Liver (tissue), 9 donors: Measurements from ENCODE around the gene C2orf66. TPM values are rescaled to one million over a fixed set of nuclear protein-coding genes. Genes with fewer than 3 reads are reported as not detected.

ENCODE experiments used
- DNase-seq: peaks from one replicate; pipeline ENCODE4 v3.0.0-alpha.2; 2017; ENCODE audit warnings: low spot score
- H3K27ac ChIP-seq, 2 donors: one replicate each; pipeline ENCODE4 v1.7.0; 2013; ENCODE audit warnings: inconsistent platforms in 2 of 2, low read length in 2 of 2, control low read depth in 1 of 2, low read depth in 1 of 2, mild to moderate bottlenecking in 1 of 2
- H3K27me3 ChIP-seq, 4 donors: one replicate each; pipeline versions ENCODE4 v1.6.1 to v1.7.0; 2013; ENCODE audit warnings: low read length in 3 of 4, inconsistent platforms in 1 of 4, mild to moderate bottlenecking in 1 of 4, moderate library complexity in 1 of 4; ENCODE audit not compliant: control insufficient read depth in 4 of 4, insufficient read depth in 4 of 4
- H3K36me3 ChIP-seq, 4 donors: one replicate each; pipeline versions ENCODE4 v1.6.1 to v1.7.0; 2013; ENCODE audit warnings: low read length in 3 of 4, mild to moderate bottlenecking in 3 of 4, low read depth in 1 of 4, moderate library complexity in 1 of 4; ENCODE audit not compliant: control insufficient read depth in 4 of 4, insufficient read depth in 3 of 4
- H3K4me1 ChIP-seq, 4 donors: one replicate each; pipeline versions ENCODE4 v1.6.1 to v1.7.0; 2013; ENCODE audit warnings: low read length in 3 of 4, mild to moderate bottlenecking in 3 of 4, moderate library complexity in 1 of 4; ENCODE audit not compliant: control insufficient read depth in 4 of 4, insufficient read depth in 4 of 4
- H3K4me3 ChIP-seq, 3 donors: one replicate each; pipeline versions ENCODE4 v1.6.1 to v1.7.0; 2013; ENCODE audit warnings: low read length in 3 of 3, control low read depth in 1 of 3, low read depth in 1 of 3, mild to moderate bottlenecking in 1 of 3
- H3K9ac ChIP-seq, 2 donors: one replicate each; pipeline ENCODE4 v1.7.0; 2013; ENCODE audit warnings: low read length in 2 of 2, mild to moderate bottlenecking in 2 of 2, moderate library complexity in 2 of 2, control low read depth in 1 of 2, low read depth in 1 of 2
- H3K9me3 ChIP-seq, 4 donors: one replicate each; pipeline versions ENCODE4 v1.6.1 to v1.7.0; 2013; ENCODE audit warnings: low read length in 3 of 4; ENCODE audit not compliant: control insufficient read depth in 4 of 4
- EGR1 ChIP-seq, 2 donors: IDR thresholded peaks; 2 replicates each; pipeline ENCODE4 v1.6.1; 2016 to 2018; ENCODE audit warnings: antibody characterized with exemption in 2 of 2, low read depth in 2 of 2
- FOXA1 ChIP-seq: IDR thresholded peaks from 2 replicates; pipeline ENCODE4 v1.6.1; 2016; ENCODE audit warnings: antibody characterized with exemption
- FOXA2 ChIP-seq: IDR thresholded peaks from 2 replicates; pipeline ENCODE4 v1.6.1; 2016; ENCODE audit warnings: antibody characterized with exemption
- GABPA ChIP-seq, 2 donors: IDR thresholded peaks in 1 of 2; conservative IDR thresholded peaks in 1 of 2; 2 replicates each; pipeline ENCODE4 v1.6.1; 2016; ENCODE audit warnings: antibody characterized with exemption in 2 of 2, mild to moderate bottlenecking in 1 of 2, moderate library complexity in 1 of 2
- HNF4A ChIP-seq, 2 donors: conservative IDR thresholded peaks; 2 replicates each; pipeline ENCODE4 v1.6.1; 2016; ENCODE audit warnings: antibody characterized with exemption in 2 of 2, mild to moderate bottlenecking in 2 of 2
- HNF4G ChIP-seq: IDR thresholded peaks from 2 replicates; pipeline ENCODE4 v1.6.1; 2016; ENCODE audit warnings: antibody characterized with exemption
- JUND ChIP-seq, 2 donors: IDR thresholded peaks; 2 replicates each; pipeline ENCODE4 v1.6.1; 2016; ENCODE audit warnings: antibody characterized with exemption in 2 of 2
- NR2F2 ChIP-seq: IDR thresholded peaks from 2 replicates; pipeline ENCODE4 v1.6.1; 2016; ENCODE audit warnings: antibody characterized with exemption
- RAD21 ChIP-seq, 2 donors: IDR thresholded peaks; 2 replicates each; pipeline ENCODE4 v1.6.1; 2016; ENCODE audit warnings: antibody characterized with exemption in 2 of 2, mild to moderate bottlenecking in 2 of 2
- RXRA ChIP-seq, 2 donors: IDR thresholded peaks; 2 replicates each; pipeline ENCODE4 v1.6.1; 2017 to 2018; ENCODE audit warnings: antibody characterized with exemption in 2 of 2, mild to moderate bottlenecking in 1 of 2
- SP1 ChIP-seq: IDR thresholded peaks from 2 replicates; pipeline ENCODE4 v1.6.1; 2018; ENCODE audit warnings: antibody characterized with exemption, mild to moderate bottlenecking
- YY1 ChIP-seq: IDR thresholded peaks from 2 replicates; pipeline ENCODE4 v1.6.1; 2016; ENCODE audit warnings: antibody characterized with exemption, mild to moderate bottlenecking
- WGBS: extraction: QIAGEN DNeasy Blood & Tissue Kit; methylation state at CpG from one replicate; pipeline ENCODE4 v1.1.7; 2013; 5-methylcytosine and 5-hydroxymethylcytosine counted together
- polyA plus RNA-seq, 2 donors: library from polyadenylated mRNA; stranded (reverse) in 1 of 2; unstranded in 1 of 2; fragments of 200-250 nt in 1 of 2; fragments of >200 nt in 1 of 2; fragmentation: Nextera tagmentation in 1 of 2; extraction: Ambion mirVana in 1 of 2; gene quantifications; one replicate each; pipeline versions ENCODE4 v1.2.1 to v1.2.3, GENCODE V29; 2013 to 2015
- total RNA-seq, 2 donors: library from RNA; depleted of rRNA; stranded (reverse); fragments of >200 nt; gene quantifications; one replicate each; pipeline ENCODE4 v1.2.3, GENCODE V29; 2014
- TF ChIP-seq, protein P1 (sequence below): IDR thresholded peaks from 2 replicates; pipeline ENCODE4 v1.6.1; 2016; ENCODE audit warnings: antibody characterized with exemption, mild to moderate bottlenecking
- TF ChIP-seq, protein P2 (sequence below): fragments of 150-350 bp; IDR thresholded peaks from 2 replicates; pipeline ENCODE4 v1.5.1; 2017; ENCODE audit warnings: improper control_type of control experiment, low read depth, low read length; ENCODE audit not compliant: missing input control
- TF ChIP-seq, protein P3 (sequence below): IDR thresholded peaks from 2 replicates; pipeline ENCODE4 v1.6.1; 2016; ENCODE audit warnings: antibody characterized with exemption
- TF ChIP-seq, protein P4 (sequence below): IDR thresholded peaks from 2 replicates; pipeline ENCODE4 v1.6.1; 2016; ENCODE audit warnings: antibody characterized with exemption
- donor health status: healthy.
- donor health status: healthy.
- donor health status: healthy.
- donor health status: healthy.
- donor health status: healthy.

The C2orf66 gene
- total and polyA plus RNA-seq, 4 donors: not detected

DNA sequence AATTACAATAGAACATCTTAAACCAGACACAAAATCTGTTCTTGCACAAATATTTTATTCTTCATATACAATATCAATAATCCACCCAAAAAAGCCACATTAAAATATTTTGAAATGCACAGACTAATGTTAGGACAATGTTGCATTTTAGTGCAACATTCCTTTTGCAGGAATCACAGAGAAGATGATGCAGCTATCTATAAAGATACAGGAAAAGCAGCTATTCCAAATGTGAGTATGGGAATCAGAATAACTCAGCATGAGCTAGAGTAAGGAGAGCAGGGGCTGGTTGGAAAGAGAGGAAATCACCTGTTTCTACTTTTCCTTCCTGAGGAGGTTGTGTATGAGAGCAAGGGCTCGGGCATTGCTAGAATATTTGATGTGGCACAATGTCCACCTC, 4.8 kb downstream of the C2orf66 start (continued):
- TF ChIP-seq, protein P1, sequence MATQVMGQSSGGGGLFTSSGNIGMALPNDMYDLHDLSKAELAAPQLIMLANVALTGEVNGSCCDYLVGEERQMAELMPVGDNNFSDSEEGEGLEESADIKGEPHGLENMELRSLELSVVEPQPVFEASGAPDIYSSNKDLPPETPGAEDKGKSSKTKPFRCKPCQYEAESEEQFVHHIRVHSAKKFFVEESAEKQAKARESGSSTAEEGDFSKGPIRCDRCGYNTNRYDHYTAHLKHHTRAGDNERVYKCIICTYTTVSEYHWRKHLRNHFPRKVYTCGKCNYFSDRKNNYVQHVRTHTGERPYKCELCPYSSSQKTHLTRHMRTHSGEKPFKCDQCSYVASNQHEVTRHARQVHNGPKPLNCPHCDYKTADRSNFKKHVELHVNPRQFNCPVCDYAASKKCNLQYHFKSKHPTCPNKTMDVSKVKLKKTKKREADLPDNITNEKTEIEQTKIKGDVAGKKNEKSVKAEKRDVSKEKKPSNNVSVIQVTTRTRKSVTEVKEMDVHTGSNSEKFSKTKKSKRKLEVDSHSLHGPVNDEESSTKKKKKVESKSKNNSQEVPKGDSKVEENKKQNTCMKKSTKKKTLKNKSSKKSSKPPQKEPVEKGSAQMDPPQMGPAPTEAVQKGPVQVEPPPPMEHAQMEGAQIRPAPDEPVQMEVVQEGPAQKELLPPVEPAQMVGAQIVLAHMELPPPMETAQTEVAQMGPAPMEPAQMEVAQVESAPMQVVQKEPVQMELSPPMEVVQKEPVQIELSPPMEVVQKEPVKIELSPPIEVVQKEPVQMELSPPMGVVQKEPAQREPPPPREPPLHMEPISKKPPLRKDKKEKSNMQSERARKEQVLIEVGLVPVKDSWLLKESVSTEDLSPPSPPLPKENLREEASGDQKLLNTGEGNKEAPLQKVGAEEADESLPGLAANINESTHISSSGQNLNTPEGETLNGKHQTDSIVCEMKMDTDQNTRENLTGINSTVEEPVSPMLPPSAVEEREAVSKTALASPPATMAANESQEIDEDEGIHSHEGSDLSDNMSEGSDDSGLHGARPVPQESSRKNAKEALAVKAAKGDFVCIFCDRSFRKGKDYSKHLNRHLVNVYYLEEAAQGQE: no peak

DNA sequence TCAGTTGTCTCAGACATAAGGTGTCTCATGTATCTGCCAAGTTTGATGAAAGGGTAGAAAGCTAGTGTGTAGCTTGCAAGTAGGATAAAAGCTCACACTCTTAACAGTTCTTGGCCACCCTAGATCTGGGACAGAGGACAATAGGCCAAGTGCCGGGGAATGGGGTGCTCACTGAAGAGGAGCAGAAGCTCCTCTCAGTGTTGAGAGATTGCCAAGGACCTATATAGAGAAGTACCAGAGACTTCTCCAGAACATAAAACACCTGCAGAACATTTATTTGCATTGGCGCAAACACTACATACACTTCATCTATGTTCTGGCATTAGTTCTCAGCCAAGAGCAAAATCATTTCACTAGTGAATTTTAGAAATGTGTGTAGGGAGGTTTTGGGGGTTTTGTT, 6.8 kb downstream of the C2orf66 start:
- no peak overlapping the region for H3K27ac ChIP-seq
- TF ChIP-seq GABPA (IDR thresholded peaks at IDR 0.05 in 1 of 2, conservative IDR thresholded peaks at IDR 0.05 in 1 of 2) (no peak), RXRA (IDR thresholded peaks at IDR 0.05) (no peak), EGR1 (IDR thresholded peaks at IDR 0.05; ENCODE audit: low read depth in 2 of 2) (no peak), YY1 (no peak), JUND (IDR thresholded peaks at IDR 0.05) (no peak), NR2F2 (no peak), FOXA2 (no peak), SP1 (no peak), FOXA1 (no peak)
- TF ChIP-seq, protein P2, sequence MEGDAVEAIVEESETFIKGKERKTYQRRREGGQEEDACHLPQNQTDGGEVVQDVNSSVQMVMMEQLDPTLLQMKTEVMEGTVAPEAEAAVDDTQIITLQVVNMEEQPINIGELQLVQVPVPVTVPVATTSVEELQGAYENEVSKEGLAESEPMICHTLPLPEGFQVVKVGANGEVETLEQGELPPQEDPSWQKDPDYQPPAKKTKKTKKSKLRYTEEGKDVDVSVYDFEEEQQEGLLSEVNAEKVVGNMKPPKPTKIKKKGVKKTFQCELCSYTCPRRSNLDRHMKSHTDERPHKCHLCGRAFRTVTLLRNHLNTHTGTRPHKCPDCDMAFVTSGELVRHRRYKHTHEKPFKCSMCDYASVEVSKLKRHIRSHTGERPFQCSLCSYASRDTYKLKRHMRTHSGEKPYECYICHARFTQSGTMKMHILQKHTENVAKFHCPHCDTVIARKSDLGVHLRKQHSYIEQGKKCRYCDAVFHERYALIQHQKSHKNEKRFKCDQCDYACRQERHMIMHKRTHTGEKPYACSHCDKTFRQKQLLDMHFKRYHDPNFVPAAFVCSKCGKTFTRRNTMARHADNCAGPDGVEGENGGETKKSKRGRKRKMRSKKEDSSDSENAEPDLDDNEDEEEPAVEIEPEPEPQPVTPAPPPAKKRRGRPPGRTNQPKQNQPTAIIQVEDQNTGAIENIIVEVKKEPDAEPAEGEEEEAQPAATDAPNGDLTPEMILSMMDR: no peak
- TF ChIP-seq, protein P3, sequence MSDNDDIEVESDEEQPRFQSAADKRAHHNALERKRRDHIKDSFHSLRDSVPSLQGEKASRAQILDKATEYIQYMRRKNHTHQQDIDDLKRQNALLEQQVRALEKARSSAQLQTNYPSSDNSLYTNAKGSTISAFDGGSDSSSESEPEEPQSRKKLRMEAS: no peak
- TF ChIP-seq, protein P4, sequence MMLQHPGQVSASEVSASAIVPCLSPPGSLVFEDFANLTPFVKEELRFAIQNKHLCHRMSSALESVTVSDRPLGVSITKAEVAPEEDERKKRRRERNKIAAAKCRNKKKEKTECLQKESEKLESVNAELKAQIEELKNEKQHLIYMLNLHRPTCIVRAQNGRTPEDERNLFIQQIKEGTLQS: no peak
- H3K36me3 ChIP-seq: peaks cover 0 to 2% (median under 1%) of the 10 kb centered on the region in 4 donors
- no peak for DNase-seq
- WGBS: 90% methylated on average over 2 of the region's 2 CpGs
- H3K4me1 ChIP-seq: peaks cover 4 to 8% (median 6%) of the 10 kb centered on the region in 4 donors
- no peak overlapping the region for H3K4me3 ChIP-seq
- no peaks in the 10 kb centered on the region for H3K27me3 ChIP-seq
- H3K9me3 ChIP-seq: no peaks in the 10 kb centered on the region
- no peak overlapping the region for H3K9ac ChIP-seq

DNA sequence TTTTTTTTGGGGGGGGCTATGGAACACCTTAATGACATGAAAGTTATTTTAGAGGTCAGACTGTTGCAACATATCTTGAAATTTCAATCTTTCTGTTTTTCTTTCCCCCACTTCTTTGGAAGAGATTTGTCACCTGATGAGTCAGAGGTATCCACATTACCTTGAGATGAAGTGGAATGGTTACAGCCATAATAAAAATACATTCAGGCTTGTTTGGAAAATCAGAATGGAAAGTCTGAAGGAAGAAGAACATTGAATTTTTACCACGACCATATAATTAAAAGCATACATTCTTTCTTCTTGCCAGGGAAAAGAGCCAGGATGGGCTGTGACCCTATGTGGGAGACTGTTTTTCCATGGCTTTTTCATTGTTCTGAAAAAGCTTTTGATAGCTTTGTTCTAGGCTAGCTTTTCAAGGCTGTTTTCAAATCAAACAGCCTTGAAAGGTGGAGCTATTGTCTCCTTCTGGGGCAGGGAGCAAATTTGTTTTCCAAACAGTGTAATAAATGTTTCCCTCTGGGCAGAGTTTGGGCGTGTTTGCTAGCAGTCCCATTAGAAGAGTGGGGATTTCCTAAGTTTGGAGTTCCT, 7.4 kb downstream of the C2orf66 start:
- no peak overlapping the region for H3K4me3 ChIP-seq
- H3K9me3 ChIP-seq: no peaks in the 10 kb centered on the region
- H3K36me3 ChIP-seq: peaks cover 1 to 7% (median 6%) of the 10 kb centered on the region in 4 donors
- no peak overlapping the region for H3K27ac ChIP-seq
- H3K4me1 ChIP-seq: peaks cover 4 to 8% (median 6%) of the 10 kb centered on the region in 4 donors
- H3K27me3 ChIP-seq: no peaks in the 10 kb centered on the region
- no peak for DNase-seq
- H3K9ac ChIP-seq: no peak overlapping the region
- 33% methylated on average over 2 of the region's 2 CpGs for WGBS
- TF ChIP-seq GABPA (IDR thresholded peaks at IDR 0.05 in 1 of 2, conservative IDR thresholded peaks at IDR 0.05 in 1 of 2) (no peak), SP1 (no peak), YY1 (no peak), HNF4A (conservative IDR thresholded peaks at IDR 0.05) (no peak), FOXA1 (no peak), HNF4G (no peak), FOXA2 (no peak), JUND (IDR thresholded peaks at IDR 0.05) (no peak), NR2F2 (no peak), RXRA (IDR thresholded peaks at IDR 0.05) (no peak), RAD21 (IDR thresholded peaks at IDR 0.05) (no peak)
- TF ChIP-seq, protein P1: no peak
- TF ChIP-seq, protein P2: no peak
- TF ChIP-seq, protein P4: no peak
- TF ChIP-seq, protein P3: no peak
